ENCODE data around the gene FILIP1. TPM values are rescaled to one million over a fixed set of nuclear protein-coding genes. Genes with fewer than 3 reads are reported as not detected.

Gene FILIP1
- polyA plus RNA-seq, 1 donor from 2014 or later = not detected

DNA sequence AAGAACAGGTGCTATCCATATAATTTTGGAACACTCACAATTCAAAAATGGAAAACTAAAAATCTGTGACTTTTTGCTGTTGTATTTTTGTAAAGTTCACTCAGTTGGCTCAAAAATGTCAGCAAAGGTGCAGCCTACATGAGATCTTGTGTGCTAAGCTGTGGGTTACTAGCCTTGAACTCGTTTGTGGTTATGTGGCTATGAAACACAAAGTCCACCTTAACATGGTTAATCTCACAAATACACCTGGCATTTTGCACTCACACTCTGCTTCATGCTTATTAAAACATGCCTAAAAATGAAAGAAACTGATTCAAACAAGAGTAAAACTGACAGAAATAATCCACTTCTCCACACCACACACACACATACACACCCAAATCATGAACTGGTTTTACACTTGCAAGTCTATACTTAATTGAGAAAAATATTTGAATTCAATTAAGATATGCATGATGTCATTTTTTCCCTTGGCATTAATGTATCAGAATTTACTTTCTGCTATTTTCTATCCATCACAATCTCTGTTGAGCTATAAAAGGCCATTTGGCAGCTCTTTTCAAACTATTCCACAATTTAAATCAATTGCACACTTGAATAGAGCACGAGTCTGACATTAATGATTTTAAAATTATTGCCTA lies 186.1 kb downstream of the FILIP1 start:
- H3K4me1 Mint-ChIP-seq = no peaks in the 10 kb centered on the region
- no peaks in the 10 kb centered on the region for H3K9me3 Mint-ChIP-seq
- no peaks in the 10 kb centered on the region for H3K36me3 Mint-ChIP-seq
- H3K4me3 Mint-ChIP-seq = no peak overlapping the region
- H3K27ac Mint-ChIP-seq = no peak overlapping the region
- peaks cover 6% of the 10 kb centered on the region for H3K27me3 Mint-ChIP-seq

DNA sequence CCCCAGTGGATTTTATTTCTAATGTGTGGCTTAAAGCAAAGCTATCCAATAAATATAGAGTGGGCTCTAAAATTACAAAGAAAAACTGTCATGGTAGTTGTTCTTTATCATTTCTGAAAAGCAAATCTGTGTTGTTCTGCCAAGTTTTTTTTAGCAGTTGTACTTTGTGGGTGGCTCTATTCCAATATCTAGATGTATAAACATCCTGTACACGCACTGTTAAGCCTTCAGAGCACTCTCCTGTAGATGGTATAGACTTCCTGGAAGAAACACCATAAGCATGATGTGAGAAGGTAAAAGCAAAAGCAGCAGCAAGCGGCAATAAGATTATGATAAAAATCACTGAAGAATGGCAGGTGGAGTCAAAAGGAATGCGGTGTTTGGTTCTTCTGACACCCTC lies 187.5 kb downstream of the FILIP1 start:
- Mint-ChIP-seq H3K36me3 (no peaks in the 10 kb centered on the region), H3K4me1 (no peaks in the 10 kb centered on the region), H3K27me3 (peaks cover 2% of the 10 kb centered on the region), H3K9me3 (no peaks in the 10 kb centered on the region), H3K4me3 (no peak overlapping the region), H3K27ac (no peak overlapping the region)

DNA sequence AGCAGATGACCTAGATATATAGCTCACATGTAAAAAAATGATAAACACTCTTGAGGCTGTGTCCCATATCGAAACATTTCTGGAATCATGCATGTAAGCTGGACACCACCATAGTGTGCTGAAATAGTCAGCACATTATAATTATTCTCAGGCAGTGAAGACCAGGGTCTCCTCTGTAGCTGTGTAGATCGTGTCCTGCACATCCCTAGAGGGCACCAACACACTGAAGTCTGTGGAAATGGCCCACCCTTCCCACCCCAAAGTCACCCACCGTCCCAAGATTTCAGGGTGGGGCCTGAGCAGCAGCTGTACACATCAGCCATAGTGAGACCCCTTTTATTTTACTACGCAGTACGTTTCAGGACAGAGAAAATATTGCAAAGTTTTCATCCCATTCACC lies 188.0 kb downstream of the FILIP1 start:
- Mint-ChIP-seq H3K27me3 (peaks cover 2% of the 10 kb centered on the region), H3K4me3 (no peak overlapping the region)

DNA sequence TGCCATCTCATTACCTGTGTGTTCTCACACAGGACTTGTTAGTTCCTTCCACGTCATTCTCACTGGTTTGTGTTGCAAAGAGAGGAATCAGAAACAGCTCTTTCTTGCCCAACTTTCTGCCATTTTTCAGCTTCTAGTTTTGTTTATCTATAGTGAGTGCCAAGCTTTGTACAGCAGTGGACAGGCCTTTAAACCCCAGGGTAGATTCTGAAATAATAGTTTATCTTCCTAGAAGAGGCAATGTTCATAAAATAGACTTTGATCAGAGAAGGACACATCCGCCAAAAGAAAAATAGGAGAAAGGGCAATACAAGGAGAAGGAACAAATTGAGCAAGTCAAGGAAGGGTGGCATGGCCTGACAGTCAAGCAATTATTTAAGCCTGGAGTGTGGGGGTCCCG lies 191.3 kb downstream of the FILIP1 start:
- H3K9me3 Mint-ChIP-seq = no peaks in the 10 kb centered on the region

More for the DNA sequence above, 188.0 kb downstream of the FILIP1 start:
- no peaks in the 10 kb centered on the region for H3K4me1 Mint-ChIP-seq
- H3K36me3 Mint-ChIP-seq = no peaks in the 10 kb centered on the region
- H3K27ac Mint-ChIP-seq = no peak overlapping the region
- H3K9me3 Mint-ChIP-seq = no peaks in the 10 kb centered on the region

DNA sequence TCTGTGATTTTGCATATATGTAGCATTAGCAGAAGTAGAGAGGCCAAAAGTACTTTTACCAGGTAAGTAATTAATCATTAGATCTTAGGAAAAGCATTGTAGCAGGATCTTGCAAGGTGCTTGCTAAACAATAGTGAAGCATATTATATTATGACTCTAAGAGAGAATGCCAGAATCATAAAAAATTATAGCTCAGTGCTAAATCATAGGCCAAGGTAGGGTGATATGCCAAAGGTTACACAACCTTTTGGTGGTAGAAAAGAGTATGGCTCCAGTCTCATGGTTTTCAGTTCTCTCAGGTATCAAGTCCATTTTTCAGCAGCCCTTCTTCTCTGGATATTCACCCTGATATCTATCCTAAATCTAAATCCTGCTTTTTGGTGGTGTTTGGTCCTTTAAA lies 192.1 kb downstream of the FILIP1 start:
- Mint-ChIP-seq H3K4me1 (no peaks in the 10 kb centered on the region), H3K27ac (no peak overlapping the region), H3K9me3 (no peaks in the 10 kb centered on the region), H3K27me3 (peaks cover 2% of the 10 kb centered on the region), H3K4me3 (no peak overlapping the region), H3K36me3 (no peaks in the 10 kb centered on the region)

More for the DNA sequence above, 191.3 kb downstream of the FILIP1 start:
- H3K4me1 Mint-ChIP-seq = no peaks in the 10 kb centered on the region
- H3K27me3 Mint-ChIP-seq = peaks cover 2% of the 10 kb centered on the region
- no peak overlapping the region for H3K27ac Mint-ChIP-seq
- no peak overlapping the region for H3K4me3 Mint-ChIP-seq
- no peaks in the 10 kb centered on the region for H3K36me3 Mint-ChIP-seq

DNA sequence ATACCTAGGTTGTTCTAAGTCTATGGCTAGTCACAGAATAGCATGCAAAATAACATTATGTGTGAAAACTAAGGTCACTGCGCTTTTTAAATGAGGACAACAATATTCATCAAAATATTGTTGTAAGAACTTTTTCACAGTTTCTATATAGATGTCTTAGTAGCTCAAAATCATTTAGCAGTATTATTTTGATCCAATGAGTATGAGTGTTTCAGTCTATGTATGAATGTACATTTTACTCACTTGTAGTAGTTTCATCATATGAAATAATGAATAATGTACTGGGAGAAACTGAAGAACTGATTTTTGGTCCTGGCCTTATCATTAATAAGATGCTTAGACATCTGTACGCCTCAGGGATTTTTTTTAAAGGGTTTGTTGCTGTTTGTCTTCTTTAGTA lies 192.5 kb downstream of the FILIP1 start:
- Mint-ChIP-seq H3K9me3 (no peaks in the 10 kb centered on the region), H3K4me1 (no peaks in the 10 kb centered on the region), H3K27me3 (peaks cover under 1% of the 10 kb centered on the region), H3K27ac (no peak overlapping the region), H3K4me3 (no peak overlapping the region), H3K36me3 (no peaks in the 10 kb centered on the region)

DNA sequence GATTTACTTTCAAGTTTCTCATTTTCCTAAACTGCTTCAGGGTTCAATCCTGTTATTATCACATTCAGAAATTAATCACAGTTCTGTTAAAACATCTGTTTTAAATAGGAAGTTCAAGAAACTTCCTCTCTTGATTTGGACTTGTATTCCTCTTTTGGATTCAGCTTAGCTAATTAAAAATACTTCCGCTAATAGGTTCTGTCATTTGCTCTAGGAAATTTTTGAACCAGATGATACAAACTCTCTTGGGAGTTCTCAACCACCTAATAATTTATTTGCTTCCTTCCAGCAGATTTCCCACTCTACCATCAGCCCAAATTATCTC lies 193.1 kb downstream of the FILIP1 start:
- H3K9me3 Mint-ChIP-seq = no peaks in the 10 kb centered on the region

DNA sequence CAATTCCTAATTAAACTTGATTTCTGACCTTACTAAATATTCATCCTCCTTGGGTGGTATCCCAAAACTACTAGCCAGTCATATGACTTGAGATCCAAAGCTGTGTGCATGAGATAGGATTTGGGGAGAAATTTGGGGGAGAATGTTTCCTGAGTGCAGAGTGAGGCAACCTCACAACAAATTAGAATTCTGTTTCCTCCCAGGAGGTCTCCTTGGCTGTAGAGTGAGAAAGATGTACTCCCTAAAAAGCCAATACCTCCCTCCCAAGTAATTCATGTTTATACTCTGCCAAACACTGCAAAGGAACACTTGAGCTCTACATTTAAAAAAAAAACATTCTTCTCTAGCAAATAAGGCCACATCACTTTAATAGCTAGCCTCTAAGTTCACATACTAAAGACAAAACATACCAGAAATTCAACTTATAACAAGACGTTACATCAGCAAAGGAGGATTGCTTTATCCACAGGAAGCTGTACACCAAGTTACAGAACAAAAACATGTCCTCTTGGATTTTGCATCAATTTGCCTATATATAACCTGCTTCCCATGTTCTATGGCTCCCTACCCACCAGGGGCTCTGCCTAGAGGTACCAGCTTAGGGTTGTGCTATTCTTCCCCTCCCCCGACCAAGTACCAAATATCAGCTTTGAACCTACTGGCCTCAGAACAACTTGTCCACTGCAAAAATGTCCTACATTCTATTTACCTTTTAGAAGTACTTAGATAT lies 193.6 kb downstream of the FILIP1 start:
- Mint-ChIP-seq H3K36me3 (no peaks in the 10 kb centered on the region), H3K9me3 (no peaks in the 10 kb centered on the region), H3K27ac (no peak overlapping the region), H3K4me3 (no peak overlapping the region), H3K4me1 (no peaks in the 10 kb centered on the region), H3K27me3 (no peaks in the 10 kb centered on the region)

More for the DNA sequence above, 193.1 kb downstream of the FILIP1 start:
- H3K4me3 Mint-ChIP-seq = no peak overlapping the region
- H3K36me3 Mint-ChIP-seq = no peaks in the 10 kb centered on the region
- no peak overlapping the region for H3K27ac Mint-ChIP-seq
- no peaks in the 10 kb centered on the region for H3K4me1 Mint-ChIP-seq
- H3K27me3 Mint-ChIP-seq = no peaks in the 10 kb centered on the region

DNA sequence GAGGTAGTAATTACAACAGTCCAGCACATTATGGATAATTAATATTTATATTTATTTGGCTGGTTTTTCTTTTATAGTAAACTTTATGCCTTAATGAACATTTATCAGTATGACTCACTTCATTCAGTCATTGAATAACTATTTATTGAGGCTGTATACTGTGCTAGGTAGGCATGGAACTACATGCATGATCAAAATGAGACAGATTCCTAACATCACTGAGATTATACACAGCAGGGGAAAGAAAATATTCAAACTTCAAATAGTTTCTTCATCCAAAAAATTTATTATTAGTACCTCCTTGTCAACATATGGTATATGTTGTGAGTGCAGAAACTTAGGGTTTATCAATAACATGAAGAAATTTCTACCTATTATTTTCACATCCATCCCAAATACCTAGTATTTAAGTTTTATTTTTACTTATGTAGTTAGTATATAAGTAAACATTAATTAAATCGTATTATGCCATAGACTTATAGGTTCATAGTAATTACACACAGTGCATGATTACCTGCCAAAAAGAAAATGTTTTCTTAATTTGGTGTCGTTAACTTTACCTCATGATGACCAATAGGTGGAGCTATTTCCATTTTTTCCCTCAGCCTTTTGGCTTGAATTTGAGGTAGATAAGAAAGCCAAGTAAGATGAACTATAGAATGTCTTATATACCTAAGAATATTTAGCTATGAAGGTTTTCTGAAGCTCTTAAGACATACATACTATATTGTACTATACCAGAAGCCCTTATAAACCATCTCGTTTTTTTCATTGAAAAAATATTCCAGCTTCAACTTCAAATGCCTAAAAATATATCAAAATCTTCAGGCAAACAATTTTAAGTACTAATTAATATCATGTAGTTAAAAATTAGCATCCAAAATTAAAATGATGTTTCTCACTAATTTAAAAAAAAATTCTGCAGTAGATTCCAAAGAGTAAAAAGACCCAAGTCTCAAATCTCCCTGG lies 196.5 kb downstream of the FILIP1 start:
- Mint-ChIP-seq H3K36me3 (no peaks in the 10 kb centered on the region), H3K27me3 (no peaks in the 10 kb centered on the region), H3K27ac (no peak overlapping the region), H3K9me3 (no peaks in the 10 kb centered on the region), H3K4me3 (no peak overlapping the region), H3K4me1 (no peaks in the 10 kb centered on the region)

DNA sequence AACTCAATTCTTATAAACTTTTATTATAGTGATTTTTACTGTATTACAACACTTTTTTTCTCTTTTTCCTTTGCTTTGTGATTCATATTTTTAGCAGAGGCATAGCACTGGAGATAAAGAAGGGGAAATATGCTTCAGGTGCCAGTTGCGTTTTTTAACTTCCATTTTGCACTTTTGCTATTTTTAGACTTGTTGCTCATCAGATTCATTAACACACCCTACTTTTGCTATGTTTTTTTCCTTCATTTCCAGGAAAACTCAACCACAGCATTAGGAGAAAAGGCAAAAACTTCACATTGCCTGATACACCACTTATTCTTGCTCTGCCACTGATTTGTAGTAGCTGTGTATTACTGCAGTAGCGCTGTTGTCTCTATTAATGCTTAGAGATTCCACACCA lies 201.0 kb downstream of the FILIP1 start:
- Mint-ChIP-seq H3K27ac (no peak overlapping the region), H3K4me1 (peaks cover 1 to 7% (median 6%) of the 10 kb centered on the region in 3 donors), H3K4me3 (no peak overlapping the region), H3K9me3 (no peaks in the 10 kb centered on the region), H3K36me3 (peaks cover 2% of the 10 kb centered on the region), H3K27me3 (no peaks in the 10 kb centered on the region)

DNA sequence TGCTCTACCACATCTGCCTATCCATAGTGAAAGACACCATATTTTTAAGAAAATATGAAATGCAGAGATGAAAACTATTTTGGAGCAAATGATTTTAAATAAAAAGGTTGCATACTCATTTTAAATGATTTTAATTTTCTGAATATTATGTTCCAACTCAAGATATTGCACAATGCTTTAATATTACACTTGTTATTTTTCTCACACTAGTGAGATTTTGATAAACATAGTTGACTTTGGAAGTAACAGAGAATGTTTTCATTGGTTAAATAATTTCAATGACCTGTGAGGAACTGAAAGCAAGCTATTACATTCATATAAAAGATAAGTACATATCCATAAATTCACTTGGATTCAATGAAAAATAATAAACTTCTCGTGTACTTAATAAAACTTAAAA lies 201.9 kb downstream of the FILIP1 start:
- H3K4me1 Mint-ChIP-seq = peaks cover 5 to 14% (median 13%) of the 10 kb centered on the region in 3 donors
- H3K9me3 Mint-ChIP-seq = no peaks in the 10 kb centered on the region
- no peak overlapping the region for H3K4me3 Mint-ChIP-seq
- H3K27me3 Mint-ChIP-seq = no peaks in the 10 kb centered on the region
- H3K27ac Mint-ChIP-seq = no peak overlapping the region
- peaks cover 4% of the 10 kb centered on the region for H3K36me3 Mint-ChIP-seq

DNA sequence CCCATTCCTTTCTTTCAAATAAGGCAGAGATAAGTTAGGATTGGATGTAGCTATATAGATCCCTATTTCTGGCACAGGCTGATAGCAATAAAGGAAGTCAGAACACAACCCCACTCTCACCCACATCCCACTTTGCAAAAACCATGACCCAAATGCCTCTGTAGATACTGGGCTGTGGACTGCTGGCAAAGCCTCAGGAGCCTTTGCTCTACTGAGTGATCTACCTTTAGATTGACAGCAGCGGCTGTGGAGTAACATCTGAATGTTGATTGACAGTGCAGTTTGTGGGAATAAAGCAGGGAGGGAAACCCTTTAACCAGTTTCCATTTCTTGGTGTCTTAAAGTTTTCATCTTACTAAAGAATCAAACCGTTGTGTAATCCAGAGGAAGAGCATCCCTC lies 202.3 kb downstream of the FILIP1 start:
- Mint-ChIP-seq H3K36me3 (peaks cover 4% of the 10 kb centered on the region), H3K4me1 (peaks cover 9 to 19% (median 17%) of the 10 kb centered on the region in 3 donors), H3K4me3 (no peak overlapping the region), H3K27ac (no peak overlapping the region), H3K9me3 (no peaks in the 10 kb centered on the region), H3K27me3 (no peaks in the 10 kb centered on the region)

DNA sequence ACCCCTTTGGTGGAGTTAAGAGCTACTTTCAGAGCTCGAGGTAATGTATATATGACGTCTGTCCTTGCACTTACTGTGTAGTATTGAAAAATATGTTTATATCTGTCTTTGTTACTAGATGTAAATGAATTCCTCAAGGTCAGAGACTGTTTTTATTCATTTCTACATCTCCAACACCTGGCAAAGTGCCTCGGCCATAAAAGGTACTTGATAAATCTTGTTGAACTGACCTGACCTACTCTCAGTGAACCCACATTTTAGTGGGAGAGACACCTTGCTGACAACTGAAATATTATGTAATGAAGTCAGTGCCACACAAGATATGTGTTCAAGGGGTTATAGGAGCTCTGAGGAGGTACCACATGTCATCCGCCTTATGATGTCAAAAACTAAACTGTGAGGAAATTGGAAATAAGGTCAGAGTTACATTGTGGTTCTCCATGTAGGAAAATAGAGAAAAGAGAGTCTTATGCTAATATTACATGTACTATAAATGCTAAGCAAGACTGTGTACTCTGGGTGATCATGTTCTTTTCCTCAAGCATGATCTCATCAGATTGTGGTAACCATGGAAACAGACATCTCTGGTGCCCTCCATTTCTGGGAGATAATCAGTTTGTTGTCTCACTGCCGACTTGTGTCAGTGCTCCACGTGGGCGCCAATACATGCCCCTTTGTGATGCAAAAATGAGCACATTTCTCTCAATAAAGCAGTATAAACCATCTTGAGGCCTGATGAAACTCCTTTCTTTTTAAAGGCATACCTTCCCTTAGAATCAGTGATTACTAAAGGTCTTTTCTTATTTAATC lies 203.3 kb downstream of the FILIP1 start:
- Mint-ChIP-seq H3K27ac (no peak overlapping the region), H3K4me3 (no peak overlapping the region), H3K9me3 (no peaks in the 10 kb centered on the region), H3K27me3 (no peaks in the 10 kb centered on the region), H3K4me1 (peaks cover 10 to 20% (median 19%) of the 10 kb centered on the region in 3 donors), H3K36me3 (peaks cover 4% of the 10 kb centered on the region)

DNA sequence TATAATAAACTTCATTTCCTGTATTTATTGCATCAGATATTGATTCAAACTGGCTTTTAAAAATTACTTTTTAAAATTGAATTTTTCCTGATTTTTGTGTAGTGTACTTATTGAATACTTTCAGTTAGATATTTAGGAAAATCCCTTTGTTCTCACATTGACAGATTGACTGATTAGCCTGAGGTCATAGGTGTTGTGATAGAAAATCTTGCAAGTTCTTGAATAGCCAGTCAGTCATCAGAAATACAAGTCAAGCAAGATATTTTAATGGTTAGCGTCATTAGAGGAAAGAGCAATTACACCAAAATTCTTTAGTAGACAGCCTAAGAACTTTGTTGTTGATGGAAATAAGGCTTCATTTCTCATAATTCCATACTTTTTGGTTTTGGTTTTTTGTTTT lies 205.6 kb downstream of the FILIP1 start:
- H3K4me3 Mint-ChIP-seq = no peak overlapping the region
- H3K27ac Mint-ChIP-seq = no peak overlapping the region
- no peaks in the 10 kb centered on the region for H3K9me3 Mint-ChIP-seq
- H3K27me3 Mint-ChIP-seq = no peaks in the 10 kb centered on the region
- H3K4me1 Mint-ChIP-seq = peaks cover 10 to 20% (median 19%) of the 10 kb centered on the region in 3 donors
- H3K36me3 Mint-ChIP-seq = peaks cover 4% of the 10 kb centered on the region
